ENCODE measurements around the gene PLA2G15.

The PLA2G15 gene

DNA sequence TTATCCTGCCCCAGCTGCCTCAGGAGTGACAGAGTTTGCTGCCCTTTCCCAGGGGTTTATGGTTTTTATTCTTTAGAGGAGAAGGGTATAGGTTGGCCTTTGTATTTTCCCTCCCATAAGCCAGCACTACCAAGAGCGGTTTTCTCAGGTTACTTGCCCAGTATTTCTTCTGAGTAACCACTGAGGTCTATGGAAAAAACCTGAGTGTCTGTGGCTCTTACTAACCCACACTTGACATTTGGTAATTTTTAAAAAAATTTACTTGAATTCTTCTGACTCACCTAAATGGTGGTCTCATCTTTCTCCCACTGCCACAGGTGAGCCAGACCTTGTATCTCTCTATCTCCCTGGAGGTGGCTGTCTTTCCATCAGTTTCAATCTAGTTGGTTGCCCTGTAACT lies 25.2 kb downstream of the PLA2G15 start:
- TF ChIP-seq, protein P1, sequence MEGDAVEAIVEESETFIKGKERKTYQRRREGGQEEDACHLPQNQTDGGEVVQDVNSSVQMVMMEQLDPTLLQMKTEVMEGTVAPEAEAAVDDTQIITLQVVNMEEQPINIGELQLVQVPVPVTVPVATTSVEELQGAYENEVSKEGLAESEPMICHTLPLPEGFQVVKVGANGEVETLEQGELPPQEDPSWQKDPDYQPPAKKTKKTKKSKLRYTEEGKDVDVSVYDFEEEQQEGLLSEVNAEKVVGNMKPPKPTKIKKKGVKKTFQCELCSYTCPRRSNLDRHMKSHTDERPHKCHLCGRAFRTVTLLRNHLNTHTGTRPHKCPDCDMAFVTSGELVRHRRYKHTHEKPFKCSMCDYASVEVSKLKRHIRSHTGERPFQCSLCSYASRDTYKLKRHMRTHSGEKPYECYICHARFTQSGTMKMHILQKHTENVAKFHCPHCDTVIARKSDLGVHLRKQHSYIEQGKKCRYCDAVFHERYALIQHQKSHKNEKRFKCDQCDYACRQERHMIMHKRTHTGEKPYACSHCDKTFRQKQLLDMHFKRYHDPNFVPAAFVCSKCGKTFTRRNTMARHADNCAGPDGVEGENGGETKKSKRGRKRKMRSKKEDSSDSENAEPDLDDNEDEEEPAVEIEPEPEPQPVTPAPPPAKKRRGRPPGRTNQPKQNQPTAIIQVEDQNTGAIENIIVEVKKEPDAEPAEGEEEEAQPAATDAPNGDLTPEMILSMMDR (conservative IDR thresholded peaks at IDR 0.05; ENCODE audit: low read depth): no peak

DNA sequence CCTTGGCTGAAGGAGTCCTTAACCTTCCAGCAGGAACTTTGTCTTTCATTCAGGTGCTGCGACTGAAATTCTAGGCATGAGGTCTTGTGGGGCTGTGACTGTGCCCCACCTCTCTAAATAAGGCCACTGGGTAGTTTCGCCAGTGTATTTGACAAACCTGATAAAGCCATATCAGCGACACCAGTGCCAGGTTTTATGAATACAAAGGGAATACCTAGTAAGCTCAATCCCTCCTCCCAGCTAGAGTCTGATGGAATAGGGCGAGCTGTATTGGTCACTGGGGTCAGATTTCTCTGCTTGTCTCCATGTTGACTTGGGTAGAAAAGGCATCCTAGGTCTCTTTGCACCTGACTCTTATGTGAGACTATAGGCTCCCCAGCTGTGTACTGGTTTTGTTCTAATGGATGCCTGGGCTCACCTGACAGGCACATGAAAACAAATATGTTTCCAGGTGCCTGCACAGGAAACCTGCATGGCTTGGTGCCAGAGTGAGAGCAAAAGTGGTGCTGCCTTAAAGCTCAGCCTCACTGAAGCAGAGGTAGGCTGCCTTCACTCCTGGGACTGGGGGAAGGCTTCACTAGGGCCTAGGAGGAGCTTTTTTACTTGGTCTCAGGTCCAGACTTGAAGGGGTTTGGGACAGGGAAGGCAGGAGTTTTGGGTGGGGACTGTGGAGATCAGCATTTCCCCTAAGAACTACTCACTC lies 27.5 kb downstream of the PLA2G15 start:
- TF ChIP-seq, protein P1 (conservative IDR thresholded peaks at IDR 0.05; ENCODE audit: low read depth): no peak
- ChIA-PET CTCF (interaction anchor here (1.6 kb wide), 1 partner anchor 10 kb away, joined by 3 read pairs; no protein-coding TSS in a partner anchor), POLR2A (ENCODE audit: low non-redundant PET) (interaction anchor here (1.3 kb wide), 1 partner anchor 37 kb away, joined by 3 read pairs; no protein-coding TSS in a partner anchor)
- peak overlapping the region; percentile 53 for H3K27ac ChIP-seq
- no peak for DNase-seq (ENCODE audit: low spot score)

More for the DNA sequence above, 25.2 kb downstream of the PLA2G15 start:
- ChIA-PET POLR2A (ENCODE audit: low non-redundant PET) (no interaction called here), CTCF (interaction anchor here (1.6 kb wide), 1 partner anchor 59 kb away, joined by 4 read pairs; no protein-coding TSS in a partner anchor)
- no peak overlapping the region for H3K27ac ChIP-seq
- no peak for DNase-seq (ENCODE audit: low spot score)

DNA sequence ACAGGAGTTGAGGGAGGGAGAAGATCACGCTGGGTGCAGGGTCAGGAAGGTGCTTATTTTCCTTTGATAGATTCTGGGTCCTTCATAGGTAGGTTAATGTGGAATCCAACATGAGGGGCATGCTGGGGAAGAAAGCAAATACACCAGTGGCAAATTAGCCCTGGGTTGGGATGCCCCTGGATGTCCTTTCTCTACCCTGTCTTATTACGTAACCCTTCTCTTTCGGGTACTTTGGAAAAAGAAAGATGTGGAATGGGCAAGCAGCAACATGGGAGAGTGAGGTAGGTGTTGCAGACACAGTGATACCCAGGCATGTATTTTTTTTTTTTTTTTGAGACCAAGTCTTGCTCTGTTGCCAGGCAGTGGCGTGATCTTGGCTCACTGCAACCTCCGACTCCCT lies 28.3 kb downstream of the PLA2G15 start:
- H3K27ac ChIP-seq: peak overlapping the region; percentile 19
- ChIA-PET CTCF (interaction anchor here (1.1 to 1.6 kb wide), 2 partner anchors 9 to 11 kb away, joined by 3 to 5 read pairs; partner anchors contain the start of gene SLC7A6), POLR2A (ENCODE audit: low non-redundant PET) (interaction anchor here (1.3 kb wide), 1 partner anchor 36 kb away, joined by 3 read pairs; no protein-coding TSS in a partner anchor)
- DNase-seq (ENCODE audit: low spot score): no peak
- TF ChIP-seq, protein P1 (conservative IDR thresholded peaks at IDR 0.05; ENCODE audit: low read depth): no peak

- POLR2A ChIA-PET (ENCODE audit: low non-redundant PET): no interaction called here
- TF ChIP-seq, protein P1 (conservative IDR thresholded peaks at IDR 0.05; ENCODE audit: low read depth): no peak
- DNase-seq (ENCODE audit: low spot score): no peak
- CTCF ChIA-PET: interaction anchor here (1.1 to 1.6 kb wide), 3 partner anchors 10 to 55 kb away, joined by 3 to 5 read pairs (median 3); partner anchors contain the start of gene SLC7A6
- peak overlapping the region; percentile 19 for H3K27ac ChIP-seq
Measured at GRCh38 chr16:68273896-68274295, 28.7 kb downstream of the PLA2G15 start.

GRCh38 chr16:68274441-68274840 lies 29.3 kb downstream of the PLA2G15 start:
- TF ChIP-seq, protein P1 (conservative IDR thresholded peaks at IDR 0.05; ENCODE audit: low read depth): no peak
- H3K27ac ChIP-seq: peak overlapping the region; percentile 69
- CTCF ChIA-PET: interaction anchor here (0.8 to 1.4 kb wide), 3 partner anchors 10 to 54 kb away, joined by 3 to 5 read pairs (median 3); partner anchors contain the start of gene SLC7A6
- POLR2A ChIA-PET (ENCODE audit: low non-redundant PET): no interaction called here
- DNase-seq (ENCODE audit: low spot score): no peak

DNA sequence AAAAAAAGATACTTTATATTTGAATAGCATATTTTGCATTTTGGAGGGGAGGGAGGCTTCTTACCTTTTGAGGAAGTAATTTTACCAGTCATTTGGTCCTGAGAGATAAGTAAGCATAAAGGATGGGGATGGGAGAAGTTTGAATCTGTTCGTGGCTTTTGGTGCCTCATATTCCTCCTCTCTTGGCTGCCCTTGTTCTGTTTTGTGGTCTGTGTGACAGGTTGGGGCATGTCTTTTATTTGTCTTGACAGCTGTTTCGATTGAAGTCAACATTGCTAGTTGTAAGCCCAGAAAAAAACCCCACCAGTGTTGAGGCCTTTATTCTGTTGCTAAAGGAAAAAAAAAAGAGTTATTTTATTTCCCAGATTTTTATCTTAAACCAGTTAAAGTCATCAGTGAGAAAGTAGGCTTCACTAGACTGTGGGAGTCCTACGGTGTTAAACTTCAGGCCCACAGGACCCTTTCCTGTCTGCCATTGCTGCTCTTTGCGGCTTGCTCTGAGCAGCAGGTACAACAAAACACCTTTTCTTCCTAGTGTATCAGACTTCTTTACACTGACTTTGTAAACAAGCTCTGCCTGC lies 30.5 kb downstream of the PLA2G15 start:
- DNase-seq (ENCODE audit: low spot score): peak; percentile 46
- POLR2A ChIA-PET (ENCODE audit: low non-redundant PET): no interaction called here
- CTCF ChIA-PET: interaction anchor here (0.7 to 1.0 kb wide), 2 partner anchors 46 to 87 kb away, joined by 3 read pairs; no protein-coding TSS in a partner anchor
- TF ChIP-seq, protein P1 (conservative IDR thresholded peaks at IDR 0.05; ENCODE audit: low read depth): no peak
- peak overlapping the region; percentile 69 for H3K27ac ChIP-seq
